ENCODE data around the gene ALS2CL.

DNA sequence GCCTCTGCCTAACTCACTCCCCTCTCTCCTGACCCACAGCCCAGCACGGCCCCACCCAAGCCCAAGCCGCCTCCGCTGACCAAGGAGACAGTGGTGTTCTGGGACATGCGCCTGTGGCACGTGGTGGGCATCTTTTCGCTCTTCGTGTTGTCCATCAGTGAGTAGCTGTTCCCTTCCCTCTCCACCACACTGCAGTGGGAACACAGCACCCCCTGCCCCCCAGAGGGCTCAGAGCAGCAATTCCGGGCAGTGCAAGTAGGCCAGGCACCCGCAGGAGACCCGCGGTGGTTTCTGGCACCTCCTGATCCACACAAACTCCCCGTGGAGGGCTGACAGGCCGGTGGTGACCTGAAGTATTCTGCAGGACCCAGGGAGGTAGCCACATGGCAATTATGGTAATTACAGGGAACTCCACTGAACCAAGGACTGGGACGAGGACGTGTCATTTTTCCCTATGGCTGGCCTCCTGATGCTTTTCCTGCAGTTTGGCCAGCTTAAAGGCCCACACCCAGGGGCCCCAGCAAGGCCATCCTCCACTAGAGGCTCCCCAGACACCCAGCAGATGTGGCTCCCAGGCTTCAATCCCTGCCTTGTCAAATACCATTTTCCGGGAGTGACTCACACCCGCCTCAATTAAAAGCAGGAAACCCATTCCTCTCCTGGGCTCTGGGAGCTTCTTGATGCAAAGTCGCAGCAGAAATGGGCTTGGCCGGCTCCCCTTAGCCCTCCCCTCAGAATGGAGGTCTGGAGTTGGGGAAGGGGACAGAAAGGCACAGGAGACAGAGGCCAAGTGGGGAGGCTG lies 12.5 kb upstream of the ALS2CL start:
- TF ChIP-seq EP300 (IDR thresholded peaks at IDR 0.05), result no peak
- TF ChIP-seq POLR2A (IDR thresholded peaks at IDR 0.05), result no peak
- TF ChIP-seq, protein P1, sequence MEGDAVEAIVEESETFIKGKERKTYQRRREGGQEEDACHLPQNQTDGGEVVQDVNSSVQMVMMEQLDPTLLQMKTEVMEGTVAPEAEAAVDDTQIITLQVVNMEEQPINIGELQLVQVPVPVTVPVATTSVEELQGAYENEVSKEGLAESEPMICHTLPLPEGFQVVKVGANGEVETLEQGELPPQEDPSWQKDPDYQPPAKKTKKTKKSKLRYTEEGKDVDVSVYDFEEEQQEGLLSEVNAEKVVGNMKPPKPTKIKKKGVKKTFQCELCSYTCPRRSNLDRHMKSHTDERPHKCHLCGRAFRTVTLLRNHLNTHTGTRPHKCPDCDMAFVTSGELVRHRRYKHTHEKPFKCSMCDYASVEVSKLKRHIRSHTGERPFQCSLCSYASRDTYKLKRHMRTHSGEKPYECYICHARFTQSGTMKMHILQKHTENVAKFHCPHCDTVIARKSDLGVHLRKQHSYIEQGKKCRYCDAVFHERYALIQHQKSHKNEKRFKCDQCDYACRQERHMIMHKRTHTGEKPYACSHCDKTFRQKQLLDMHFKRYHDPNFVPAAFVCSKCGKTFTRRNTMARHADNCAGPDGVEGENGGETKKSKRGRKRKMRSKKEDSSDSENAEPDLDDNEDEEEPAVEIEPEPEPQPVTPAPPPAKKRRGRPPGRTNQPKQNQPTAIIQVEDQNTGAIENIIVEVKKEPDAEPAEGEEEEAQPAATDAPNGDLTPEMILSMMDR (IDR thresholded peaks at IDR 0.05), result no peak
- TF ChIP-seq POLR2AphosphoS5 (IDR thresholded peaks at IDR 0.05), result no peak

Measured in gastroesophageal sphincter (tissue), 3 donors.